Upper lobe of left lung (tissue), 6 donors: ENCODE data around the gene PHF20. TPM values are rescaled to one million over a fixed set of nuclear protein-coding genes. Genes with fewer than 3 reads are reported as not detected.
A peak's percentile ranks its signal among the peaks of the same experiment; 100 is the strongest.

Experiments used
- ATAC-seq, 2 donors: fragments of 200-7000 bp; cut with Tn5 transposase; one replicate each; pipeline ENCODE4 v1.9.1; 2022; ENCODE audit warnings: mild to moderate bottlenecking in 2 of 2, moderate library complexity in 2 of 2; ENCODE audit not compliant: low FRiP score in 2 of 2
- DNase-seq, 2 donors: peaks; one replicate each; pipeline ENCODE4 v3.0.0-alpha.2; 2019 to 2020
- H3K27ac ChIP-seq, 4 donors: fragments of 200-600 bp; sonication (generic); one replicate each; pipeline ENCODE4 v1.5.1; 2016 to 2019
- H3K27me3 ChIP-seq, 4 donors: fragments of 200-600 bp; sonication (generic); one replicate each; pipeline ENCODE4 v1.5.1; 2017 to 2019
- H3K36me3 ChIP-seq, 4 donors: fragments of 200-600 bp; sonication (generic); one replicate each; pipeline ENCODE4 v1.5.1; 2016 to 2019
- H3K4me1 ChIP-seq, 4 donors: fragments of 200-600 bp; sonication (generic); one replicate each; pipeline ENCODE4 v1.5.1; 2018 to 2019
- H3K4me3 ChIP-seq, 4 donors: fragments of 200-600 bp; sonication (generic); one replicate each; pipeline ENCODE4 v1.5.1; 2017 to 2019; ENCODE audit warnings: mild to moderate bottlenecking in 2 of 4, moderate library complexity in 1 of 4
- H3K9me3 ChIP-seq, 4 donors: fragments of 200-600 bp; sonication (generic); one replicate each; pipeline ENCODE4 v1.5.1; 2018 to 2019
- CTCF ChIP-seq, 6 experiments: fragments of 450-650 bp in 4 of 6; fragments of 200-600 bp in 2 of 6; sonication (generic) in 2 of 6; IDR thresholded peaks; one replicate each; pipeline ENCODE4 v1.5.1; 2016 to 2019; ENCODE audit warnings: antibody characterized with exemption in 6 of 6
- EP300 ChIP-seq, 4 donors: sonication (generic); formaldehyde crosslinking; IDR thresholded peaks; one replicate each; pipeline ENCODE4 v1.5.1; 2017; ENCODE audit warnings: antibody characterized with exemption in 4 of 4, control low read depth in 2 of 4
- POLR2A ChIP-seq, 4 donors: fragments of 450-650 bp; IDR thresholded peaks; one replicate each; pipeline ENCODE4 v1.5.1; 2016 to 2017; ENCODE audit warnings: antibody characterized with exemption in 4 of 4, mild to moderate bottlenecking in 2 of 4
- POLR2AphosphoS5 ChIP-seq, 2 donors: sonication (generic); formaldehyde crosslinking; IDR thresholded peaks; one replicate each; pipeline ENCODE4 v1.5.1; 2017; ENCODE audit warnings: antibody characterized with exemption in 2 of 2
- WGBS, 2 donors: methylation state at CpG; one replicate each; pipeline ENCODE4 v1.1.5; 2017 to 2018; 5-methylcytosine and 5-hydroxymethylcytosine counted together
- total RNA-seq, 6 donors: library from RNA; depleted of rRNA in 4 of 6; stranded (reverse); fragments of >200 nt in 4 of 6; gene quantifications; one replicate each; pipeline versions ENCODE4 v1.1.0 to v1.2.1, GENCODE V29; 2016 to 2021
- donor health status: DM: no; HTN: no; CAD: no; lungs with moderate emphysema.
- donor health status: DM: no; HTN: yes; CAD: no; lungs with severe emphysema.

PHF20 gene
- total RNA-seq, 6 donors from 2014 or later: 29.9 to 65.9 (median 42.5) TPM

- Histone ChIP-seq H3K9me3 (no peaks in the 10 kb centered on the region), H3K4me1 (peaks cover 0 to 5% (median 5%) of the 10 kb centered on the region in 4 donors), H3K36me3 (peaks cover 0 to 3% (median 0%) of the 10 kb centered on the region in 4 donors), H3K27me3 (no peaks in the 10 kb centered on the region), H3K27ac (no peak overlapping the region), H3K4me3 (no peak overlapping the region)
- TF ChIP-seq POLR2A (IDR thresholded peaks at IDR 0.05) (no peak), CTCF (IDR thresholded peaks at IDR 0.05) (no peak), POLR2AphosphoS5 (IDR thresholded peaks at IDR 0.05) (no peak), EP300 (IDR thresholded peaks at IDR 0.05) (no peak)
- DNase-seq (no peak), ATAC-seq (no peak)
Measured at GRCh38 chr20:35830264-35830663, 58.4 kb downstream of the PHF20 start.

DNA sequence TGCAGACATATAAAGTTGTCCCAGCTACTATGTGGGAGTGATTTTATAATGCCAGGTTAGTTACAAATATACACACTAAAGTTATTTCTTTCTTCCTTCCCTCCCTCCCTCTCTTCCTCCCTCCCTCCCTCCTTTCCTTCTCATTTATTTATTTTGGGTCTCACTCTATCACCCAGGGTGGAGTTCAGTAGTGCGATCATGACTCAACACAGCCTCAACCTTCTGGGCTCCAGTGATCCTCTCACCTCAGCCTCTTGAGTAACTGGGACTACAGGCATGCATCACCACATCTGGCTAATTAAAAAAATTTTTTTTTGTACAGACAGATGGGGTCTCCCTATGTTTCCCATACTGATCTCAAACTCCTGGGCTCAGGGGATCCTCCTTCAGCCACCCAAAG is 59.2 kb downstream of the PHF20 start:
- H3K36me3 ChIP-seq: peaks cover 0 to 2% (median 0%) of the 10 kb centered on the region in 4 donors
- H3K9me3 ChIP-seq: no peaks in the 10 kb centered on the region
- WGBS, 2 donors: 87 to 96% methylated on average over 1 of the region's 1 CpG
- no peak overlapping the region for H3K4me3 ChIP-seq
- H3K27me3 ChIP-seq: no peaks in the 10 kb centered on the region
- ATAC-seq (peak in 1 of 2 donors; percentile 58), DNase-seq (no peak)
- H3K4me1 ChIP-seq: peaks cover 0 to 5% (median 5%) of the 10 kb centered on the region in 4 donors
- TF ChIP-seq POLR2A (IDR thresholded peaks at IDR 0.05): no peak
- no peak for TF ChIP-seq EP300 (IDR thresholded peaks at IDR 0.05)
- no peak for TF ChIP-seq CTCF (IDR thresholded peaks at IDR 0.05)
- no peak for TF ChIP-seq POLR2AphosphoS5 (IDR thresholded peaks at IDR 0.05)
- H3K27ac ChIP-seq: no peak overlapping the region

GRCh38 chr20:35831971-35832370 is 60.2 kb downstream of the PHF20 start:
- Histone ChIP-seq H3K4me3 (no peak overlapping the region), H3K4me1 (peaks cover 0 to 5% (median 5%) of the 10 kb centered on the region in 4 donors), H3K27ac (no peak overlapping the region), H3K9me3 (no peaks in the 10 kb centered on the region), H3K27me3 (no peaks in the 10 kb centered on the region), H3K36me3 (no peaks in the 10 kb centered on the region)
- WGBS, 2 donors: 91 to 96% methylated on average over 2 of the region's 2 CpGs
- TF ChIP-seq POLR2AphosphoS5 (IDR thresholded peaks at IDR 0.05): no peak
- TF ChIP-seq POLR2A (IDR thresholded peaks at IDR 0.05): no peak
- no peak for ATAC-seq
- no peak for DNase-seq

DNA sequence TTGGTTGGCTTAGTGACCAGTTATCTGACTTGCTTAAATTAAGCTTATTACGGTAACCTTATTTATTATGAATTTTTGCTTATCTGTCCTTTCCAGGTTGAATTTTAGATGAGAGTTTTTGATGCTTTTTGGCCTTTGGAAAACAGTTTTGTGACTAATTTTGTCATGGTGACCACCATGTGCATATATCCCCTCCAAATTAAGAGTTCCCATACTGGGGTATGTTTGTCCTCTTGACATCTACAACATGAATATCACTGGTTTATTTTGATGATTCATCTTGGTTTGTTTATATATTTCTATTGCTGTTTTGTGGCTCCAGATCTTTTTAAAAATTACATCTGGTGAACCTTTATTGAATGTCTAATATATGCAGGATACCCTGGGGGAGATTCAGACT is 61.4 kb downstream of the PHF20 start:
- Histone ChIP-seq H3K4me1 (peaks cover 4 to 9% (median 5%) of the 10 kb centered on the region in 4 donors), H3K27ac (no peak overlapping the region), H3K27me3 (no peaks in the 10 kb centered on the region), H3K36me3 (no peaks in the 10 kb centered on the region), H3K9me3 (no peaks in the 10 kb centered on the region), H3K4me3 (no peak overlapping the region)
- 96 to 97% methylated on average over 1 of the region's 1 CpG for WGBS, 2 donors
- TF ChIP-seq POLR2AphosphoS5 (IDR thresholded peaks at IDR 0.05) (no peak), POLR2A (IDR thresholded peaks at IDR 0.05) (no peak), CTCF (IDR thresholded peaks at IDR 0.05) (no peak), EP300 (IDR thresholded peaks at IDR 0.05) (no peak)
- no peak for DNase-seq
- ATAC-seq: no peak

GRCh38 chr20:35837577-35838195 is 65.9 kb downstream of the PHF20 start:
- Histone ChIP-seq H3K4me1 (peaks cover 4 to 9% (median 5%) of the 10 kb centered on the region in 4 donors), H3K27me3 (no peaks in the 10 kb centered on the region), H3K36me3 (peaks cover 0 to 7% (median 3%) of the 10 kb centered on the region in 4 donors), H3K4me3 (no peak overlapping the region), H3K27ac (no peak overlapping the region), H3K9me3 (peaks cover 0 to 3% (median 0%) of the 10 kb centered on the region in 4 donors)
- 74 to 82% methylated on average over 6 of the region's 6 CpGs for WGBS, 2 donors
- no peak for TF ChIP-seq POLR2A (IDR thresholded peaks at IDR 0.05)
- no peak for TF ChIP-seq POLR2AphosphoS5 (IDR thresholded peaks at IDR 0.05)
- TF ChIP-seq CTCF (IDR thresholded peaks at IDR 0.05): no peak
- no peak for TF ChIP-seq EP300 (IDR thresholded peaks at IDR 0.05)
- no peak for ATAC-seq
- no peak for DNase-seq
